Uterus (tissue), 2 donors: ENCODE data around the gene TSFM.

Source experiments
- CTCF ChIP-seq, 4 experiments: fragments of 200-600 bp in 2 of 4; fragments of 450-650 bp in 2 of 4; sonication (generic) in 2 of 4; IDR thresholded peaks; one replicate each; pipeline ENCODE4 v1.5.1; 2016 to 2019; ENCODE audit warnings: antibody characterized with exemption in 4 of 4, mild to moderate bottlenecking in 2 of 4, moderate library complexity in 1 of 4
- POLR2A ChIP-seq, 2 donors: fragments of 450-650 bp; IDR thresholded peaks; one replicate each; pipeline ENCODE4 v1.6.1; 2016; ENCODE audit warnings: antibody characterized with exemption in 2 of 2, mild to moderate bottlenecking in 1 of 2, moderate library complexity in 1 of 2

- TF ChIP-seq CTCF (IDR thresholded peaks at IDR 0.05) (no peak), POLR2A (IDR thresholded peaks at IDR 0.05) (no peak)
These were observed 18.0 kb upstream of the TSFM start for GRCh38 chr12:57764662-57765002.
